SIG-M5 (cell line): ENCODE results near the gene ZBTB49.
"Not testable (repeated sequence)": the region's sequence is repeated elsewhere in the genome, so short reads cannot be mapped to it uniquely, and the experiment has no call there.

ENCODE experiments used
- DNase-seq: peaks from one replicate; lab custom pipeline; 2025; lab: John Stamatoyannopoulos, UW

The ZBTB49 gene

GRCh38 chr4:4289941-4290850, at the start of gene ZBTB49, which contains the start of gene LYAR:
Gene ZBTB49 (plus strand): TSS chr4:4290251. CDS start chr4:4299946, 9,695 bp downstream.
Gene LYAR (minus strand): TSS chr4:4290154. CDS start chr4:4283742, 6,412 bp downstream.
- DNase-seq = no peak

GRCh38 chr4:4245172-4245571, 44.9 kb upstream of the ZBTB49 start:
- no peak for DNase-seq

- DNase-seq = no peak
These were observed 42.4 kb upstream of the ZBTB49 start for GRCh38 chr4:4247696-4248028.

GRCh38 chr4:4248029-4248884, 41.8 kb upstream of the ZBTB49 start, which contains the start of gene TMEM128:
Gene TMEM128 (minus strand): TSS chr4:4248223. CDS start chr4:4248202, 21 bp downstream.
- DNase-seq = peak; percentile 49

GRCh38 chr4:4248885-4249203, 41.2 kb upstream of the ZBTB49 start:
- no peak for DNase-seq

- not testable (repeated sequence) for DNase-seq
These were observed 40.7 kb upstream of the ZBTB49 start for GRCh38 chr4:4249342-4249741.

- no peak for DNase-seq
These were observed 40.2 kb upstream of the ZBTB49 start for GRCh38 chr4:4249866-4250265.

GRCh38 chr4:4254199-4254598, 35.9 kb upstream of the ZBTB49 start:
- DNase-seq = no peak

GRCh38 chr4:4254666-4255065, 35.4 kb upstream of the ZBTB49 start:
- DNase-seq = no peak

- DNase-seq = no peak
These were observed 33.3 kb upstream of the ZBTB49 start for GRCh38 chr4:4256799-4257198.

- DNase-seq = not testable (repeated sequence)
These were observed 32.3 kb upstream of the ZBTB49 start for GRCh38 chr4:4257705-4258104.

- no peak for DNase-seq
These were observed 30.5 kb upstream of the ZBTB49 start for GRCh38 chr4:4259484-4260100.

- no peak for DNase-seq
These were observed 29.8 kb upstream of the ZBTB49 start for GRCh38 chr4:4260185-4260751.

GRCh38 chr4:4267981-4268380, 22.1 kb upstream of the ZBTB49 start:
- DNase-seq = no peak

- no peak for DNase-seq
These were observed 21.3 kb upstream of the ZBTB49 start for GRCh38 chr4:4268776-4269175.

- no peak for DNase-seq
These were observed 20.7 kb upstream of the ZBTB49 start for GRCh38 chr4:4269331-4269731.

- DNase-seq = no peak
These were observed 20.2 kb upstream of the ZBTB49 start for GRCh38 chr4:4269856-4270255.

GRCh38 chr4:4270529-4270928, 19.5 kb upstream of the ZBTB49 start:
- no peak for DNase-seq

GRCh38 chr4:4271912-4272311, 18.1 kb upstream of the ZBTB49 start:
- DNase-seq = no peak

- no peak for DNase-seq
These were observed 15.8 kb upstream of the ZBTB49 start for GRCh38 chr4:4274226-4274625.

GRCh38 chr4:4277531-4277930, 12.5 kb upstream of the ZBTB49 start:
- DNase-seq = no peak

- no peak for DNase-seq
These were observed 8.3 kb upstream of the ZBTB49 start for GRCh38 chr4:4281787-4282186.
